ENCODE results near the gene AKR1C2.
"Not testable (repeated sequence)": the region's sequence is repeated elsewhere in the genome, so short reads cannot be mapped to it uniquely, and the experiment has no call there.

GRCh38 chr10:4974400-4974799 is 29.3 kb downstream of the AKR1C2 start:
- TF ChIP-seq POLR2A (IDR thresholded peaks at IDR 0.05; ENCODE audit: borderline replicate concordance, extremely low read depth, insufficient read depth, insufficient read length); POLR2AphosphoS5 (IDR thresholded peaks at IDR 0.05; ENCODE audit: low read depth, low read length); CTCF (IDR thresholded peaks at IDR 0.05 in 2 of 3, conservative IDR thresholded peaks at IDR 0.05 in 1 of 3; ENCODE audit: borderline replicate concordance in 1 of 3, insufficient read depth in 1 of 3, low read depth in 2 of 3, low read length in 2 of 3); RAD21 (IDR thresholded peaks at IDR 0.05; ENCODE audit: low read depth); YY1 (IDR thresholded peaks at IDR 0.05; ENCODE audit: extremely low read depth, insufficient replicate concordance, low read depth, low read length); ZFX (IDR thresholded peaks at IDR 0.05); FOSL1 (IDR thresholded peaks at IDR 0.05; ENCODE audit: low read depth); ZNF274 (IDR thresholded peaks at IDR 0.05; ENCODE audit: low read depth, low read length); EGR1 (IDR thresholded peaks at IDR 0.05; ENCODE audit: low read depth); EZH2 (IDR thresholded peaks at IDR 0.05): not testable (repeated sequence)

All from HCT116 (cell line).